ENCODE results near the gene ZC3H15.

Gene ZC3H15

GRCh38 chr2:186558512-186559276 lies 72.6 kb downstream of the ZC3H15 start:
- Histone ChIP-seq H3K9me3 (ENCODE audit: control insufficient read depth, low read length) (no peaks in the 10 kb centered on the region), H3K4me1 (ENCODE audit: control insufficient read depth, insufficient read depth, low read length) (no peaks in the 10 kb centered on the region), H3K36me3 (ENCODE audit: control insufficient read depth, insufficient read depth, low read length) (no peaks in the 10 kb centered on the region), H3K27ac (ENCODE audit: insufficient read depth, low read depth, low read length, poor library complexity, severe bottlenecking) (no peak overlapping the region), H3K4me3 (ENCODE audit: insufficient read depth, low read depth, low read length) (no peak overlapping the region), H3K27me3 (ENCODE audit: control insufficient read depth, insufficient read depth, low read length, poor library complexity, severe bottlenecking) (no peaks in the 10 kb centered on the region)
- 99 to 100% methylated on average over 1 to 2 of the region's 2 CpGs for WGBS, 2 experiments

Measured in ectodermal cell (in vitro differentiated cells).